H1 (cell line): Measurements from ENCODE around the gene ATP2B1. TPM values are rescaled to one million over a fixed set of nuclear protein-coding genes. Genes with fewer than 3 reads are reported as not detected.

Source experiments
- CTCF ChIA-PET: fragments of 300-600 bp; sonication (Branson Sonifier 250); formaldehyde crosslinking; loops from one replicate; lab custom pipeline; 2021; ENCODE audit not compliant: partially characterized antibody; lab: Charles Lee
- POLR2A ChIA-PET: fragments of 300-600 bp; sonication (Branson Sonifier 250); formaldehyde crosslinking; loops from one replicate; lab custom pipeline; 2021; ENCODE audit warnings: inconsistent platforms; ENCODE audit not compliant: partially characterized antibody; lab: Charles Lee
- DNase-seq, 2 experiments: peaks; one replicate each; pipeline versions ENCODE4 v3.0.0 to v3.0.0-alpha.2; 2010 to 2022; ENCODE audit warnings: low spot score in 2 of 2, low read depth in 1 of 2, mixed read lengths in 1 of 2
- FAIRE-seq: peaks from 2 replicates; lab custom pipeline; 2011; peaks lifted over from hg19 to GRCh38; lab: Jason Lieb, UNC
- H2AFZ ChIP-seq: 2 replicates; pipeline ENCODE4 v1.8.1; 2012; ENCODE audit warnings: low read length, inconsistent platforms
- H2AK5ac ChIP-seq: 2 replicates; pipeline ENCODE4 v1.6.1; 2013; ENCODE audit warnings: low read depth, low read length
- H2BK120ac ChIP-seq: replicated peaks from 2 replicates; pipeline ENCODE3; 2013; ENCODE audit warnings: low read depth, low read length, inconsistent platforms
- H2BK12ac ChIP-seq: 2 replicates; pipeline ENCODE4 v1.6.1; 2013; ENCODE audit warnings: low read depth, low read length
- H2BK15ac ChIP-seq: 2 replicates; pipeline ENCODE4 v1.6.1; 2013; ENCODE audit warnings: low read length
- H2BK20ac ChIP-seq: 2 replicates; pipeline ENCODE4 v1.6.1; 2013; ENCODE audit warnings: low read length
- H2BK5ac ChIP-seq: 2 replicates; pipeline ENCODE4 v1.6.1; 2013; ENCODE audit warnings: low read depth, low read length
- H3K14ac ChIP-seq: 2 replicates; pipeline ENCODE4 v1.6.1; 2013; ENCODE audit warnings: inconsistent platforms; ENCODE audit not compliant: insufficient read length
- H3K18ac ChIP-seq: 2 replicates; pipeline ENCODE4 v1.6.1; 2013; ENCODE audit warnings: low read length; ENCODE audit errors: extremely low read depth
- H3K23ac ChIP-seq: 2 replicates; pipeline ENCODE4 v1.6.1; 2013; ENCODE audit warnings: inconsistent platforms; ENCODE audit not compliant: insufficient read length
- H3K23me2 ChIP-seq: 2 replicates; pipeline ENCODE4 v1.6.1; 2013; ENCODE audit warnings: low read depth, low read length
- H3K27ac ChIP-seq: 2 replicates; pipeline ENCODE4 v1.6.1; 2011; ENCODE audit warnings: low read depth, low read length, inconsistent platforms
- H3K27me3 ChIP-seq, 4 experiments: replicated peaks in 1 of 4; 1 replicate in 1 of 4; 2 replicates in 3 of 4; pipeline versions ENCODE4 v1.6.1 to v1.8.1; 2011 to 2013; ENCODE audit warnings: low read length in 3 of 4, mild to moderate bottlenecking in 3 of 4, inconsistent platforms in 2 of 4, mixed read lengths in 2 of 4, moderate library complexity in 1 of 4; ENCODE audit not compliant: control insufficient read depth in 3 of 4, insufficient read depth in 3 of 4; ENCODE audit errors: extremely low read depth in 1 of 4
- H3K36me3 ChIP-seq, 4 experiments: 2 replicates each; pipeline versions ENCODE4 v1.6.1 to v1.8.1; 2011 to 2013; ENCODE audit warnings: mild to moderate bottlenecking in 4 of 4, low read length in 3 of 4, moderate library complexity in 2 of 4, control low read depth in 1 of 4, inconsistent platforms in 1 of 4; ENCODE audit not compliant: insufficient read depth in 4 of 4, control insufficient read depth in 2 of 4
- H3K4ac ChIP-seq: replicated peaks from 2 replicates; pipeline ENCODE3; 2013; ENCODE audit warnings: low read length, low read depth, mixed read lengths, inconsistent platforms; ENCODE audit not compliant: insufficient read length
- H3K4me1 ChIP-seq, 4 experiments: replicated peaks in 1 of 4; 1 replicate in 1 of 4; 2 replicates in 3 of 4; pipeline versions ENCODE4 v1.6.1 to v1.8.1; 2011 to 2013; ENCODE audit warnings: low read length in 3 of 4, inconsistent platforms in 2 of 4, mixed read lengths in 1 of 4; ENCODE audit not compliant: insufficient read depth in 4 of 4, control insufficient read depth in 3 of 4
- H3K4me2 ChIP-seq, 2 experiments: 2 replicates each; pipeline versions ENCODE4 v1.6.1 to v1.8.1; 2011 to 2013; ENCODE audit warnings: low read depth in 2 of 2, low read length in 2 of 2, control low read depth in 1 of 2, inconsistent platforms in 1 of 2, mild to moderate bottlenecking in 1 of 2; ENCODE audit not compliant: insufficient read depth in 1 of 2
- H3K4me3 ChIP-seq, 4 experiments: fragments of 200-600, 300-600 bp in 1 of 4; sonication (generic), shearing (Covaris generic), sonication (Bioruptor Twin) in 1 of 4; 2 replicates each; pipeline versions ENCODE4 v1.5.1 to v1.8.1; 2011 to 2016; ENCODE audit warnings: low read length in 4 of 4, low read depth in 3 of 4, control low read depth in 2 of 4, inconsistent platforms in 2 of 4, mild to moderate bottlenecking in 2 of 4, mixed read lengths in 1 of 4, moderate library complexity in 1 of 4; ENCODE audit not compliant: insufficient read depth in 2 of 4; ENCODE audit errors: extremely low read depth in 1 of 4
- H3K56ac ChIP-seq: replicated peaks from 2 replicates; pipeline ENCODE3; 2013; ENCODE audit warnings: low read depth, mild to moderate bottlenecking, mixed read lengths, low read length, inconsistent platforms; ENCODE audit not compliant: insufficient read length
- H3K79me1 ChIP-seq: 2 replicates; pipeline ENCODE4 v1.6.1; 2013; ENCODE audit warnings: low read depth, low read length, control low read depth
- H3K79me2 ChIP-seq, 2 experiments: 2 replicates each; pipeline versions ENCODE4 v1.6.1 to v1.8.1; 2012 to 2013; ENCODE audit warnings: low read length in 2 of 2, mild to moderate bottlenecking in 2 of 2, inconsistent platforms in 1 of 2; ENCODE audit not compliant: insufficient read depth in 2 of 2, control insufficient read depth in 1 of 2
- H3K9ac ChIP-seq, 4 experiments: replicated peaks in 1 of 4; 1 replicate in 1 of 4; 2 replicates in 3 of 4; pipeline versions ENCODE4 v1.6.1 to v1.8.1; 2011 to 2013; ENCODE audit warnings: low read depth in 3 of 4, low read length in 3 of 4, control low read depth in 2 of 4, mild to moderate bottlenecking in 2 of 4, moderate library complexity in 2 of 4, inconsistent platforms in 1 of 4; ENCODE audit errors: extremely low read depth in 1 of 4
- H3K9me3 ChIP-seq, 2 experiments: 2 replicates each; pipeline versions ENCODE4 v1.6.1 to v1.8.1; 2012 to 2013; ENCODE audit warnings: mild to moderate bottlenecking in 2 of 2, moderate library complexity in 2 of 2, control low read depth in 1 of 2, inconsistent platforms in 1 of 2, low read depth in 1 of 2, low read length in 1 of 2, mixed read lengths in 1 of 2; ENCODE audit not compliant: insufficient read depth in 2 of 2
- H4K20me1 ChIP-seq, 2 experiments: replicated peaks in 1 of 2; 2 replicates each; pipeline versions ENCODE3 to v1.8.1; 2011 to 2013; ENCODE audit warnings: inconsistent platforms in 2 of 2, low read length in 2 of 2, mild to moderate bottlenecking in 1 of 2; ENCODE audit not compliant: insufficient read depth in 2 of 2, control insufficient read depth in 1 of 2
- H4K5ac ChIP-seq: 2 replicates; pipeline ENCODE4 v1.6.1; 2013; ENCODE audit warnings: low read length, low read depth, mixed read lengths, inconsistent platforms; ENCODE audit not compliant: insufficient read length
- H4K8ac ChIP-seq: 2 replicates; pipeline ENCODE4 v1.8.0; 2013; ENCODE audit warnings: mild to moderate bottlenecking, moderate library complexity, low read length, inconsistent platforms; ENCODE audit not compliant: insufficient read depth; ENCODE audit errors: extremely low read depth
- H4K91ac ChIP-seq: replicated peaks from 2 replicates; pipeline ENCODE3; 2013; ENCODE audit warnings: low read length, mixed read lengths, inconsistent platforms; ENCODE audit not compliant: insufficient read length
- BACH1 ChIP-seq: IDR thresholded peaks from 2 replicates; pipeline ENCODE4 v1.6.1; 2012; ENCODE audit warnings: low read length, improper control_type of control experiment
- EGR1 ChIP-seq: IDR thresholded peaks from 2 replicates; pipeline ENCODE4 v1.6.1; 2011; ENCODE audit warnings: low read depth, low read length, borderline replicate concordance
- MAX ChIP-seq: IDR thresholded peaks from 2 replicates; pipeline ENCODE4 v1.6.1; 2012; ENCODE audit warnings: inconsistent platforms
- PHF8 ChIP-seq: fragments of 200-600 bp; sonication (generic); conservative IDR thresholded peaks from 2 replicates; pipeline ENCODE4 v1.7.1; 2012; ENCODE audit warnings: low read depth, mild to moderate bottlenecking, inconsistent platforms, low read length, moderate library complexity
- POLR2AphosphoS5 ChIP-seq: IDR thresholded peaks from 2 replicates; pipeline ENCODE4 v1.6.1; 2011; ENCODE audit warnings: low read depth, low read length
- SAP30 ChIP-seq: fragments of 300-600 bp; sonication (generic); IDR thresholded peaks from 2 replicates; pipeline ENCODE4 v1.7.1; 2012; ENCODE audit warnings: low read length, moderate library complexity, mild to moderate bottlenecking, inconsistent platforms; ENCODE audit not compliant: insufficient read depth, insufficient replicate concordance
- SIN3A ChIP-seq, 2 experiments: IDR thresholded peaks in 1 of 2; conservative IDR thresholded peaks in 1 of 2; 2 replicates each; pipeline ENCODE4 v1.6.1; 2011 to 2012; ENCODE audit warnings: low read length in 2 of 2, improper control_type of control experiment in 1 of 2, low read depth in 1 of 2, mild to moderate bottlenecking in 1 of 2
- TEAD4 ChIP-seq: IDR thresholded peaks from 2 replicates; pipeline ENCODE4 v1.6.1; 2012; ENCODE audit warnings: low read depth, low read length, inconsistent platforms, mixed read lengths
- YY1 ChIP-seq: IDR thresholded peaks from 2 replicates; pipeline ENCODE4 v1.6.1; 2011; ENCODE audit warnings: low read depth, mild to moderate bottlenecking, low read length
- polyA plus RNA-seq, 7 experiments: library from polyadenylated mRNA; depleted of rRNA in 3 of 7; stranded (reverse) in 5 of 7; unstranded in 2 of 7; fragments of >200 nt in 5 of 7; fragments of 200-250 nt in 2 of 7; gene quantifications; 1 replicate in 5 of 7; 2 replicates in 1 of 7; 4 replicates in 1 of 7; pipeline versions ENCODE4 v1.2.1 to v1.2.3, GENCODE V29; 2011 to 2013; ENCODE audit warnings: missing spikeins in 2 of 7, mixed read lengths in 2 of 7
- total RNA-seq: library from RNA; stranded (reverse); fragmentation: NEBNext Ultra II Directional; extraction: Animal tissue kit (Norgen Biotek cat#: 25700); gene quantifications from 2 replicates; pipeline ENCODE4 v1.2.1, GENCODE V29; 2021

The ATP2B1 gene
- total and polyA plus RNA-seq, 2 of the 8 experiments (the other 6 are each of a cell fraction or from before 2014, with no cell fraction given): 4.3 to 32.0 TPM

- POLR2A ChIA-PET: no interaction called here
- peaks cover 4 to 84% of the 10 kb centered on the region in 2 experiments; a peak in 2 of 4 replicates for H3K79me2 ChIP-seq
These were observed 11.3 kb downstream of the ATP2B1 start for GRCh38 chr12:89697296-89697695.

More at GRCh38 chr12:89697296-89697695, 11.3 kb downstream of the ATP2B1 start:
- TF ChIP-seq PHF8 (no peak), TEAD4 (no peak), BACH1 (no peak), YY1 (no peak), POLR2AphosphoS5 (no peak), MAX (no peak), SAP30 (no peak), EGR1 (no peak), SIN3A (conservative IDR thresholded peaks at IDR 0.05 in 1 of 2, IDR thresholded peaks at IDR 0.05 in 1 of 2; ENCODE audit: low read depth in 1 of 2, low read length in 2 of 2) (no peak)
- TF ChIP-seq, all 59 proteins: peak for 0
- Histone ChIP-seq H3K4ac (no peak overlapping the region), H4K5ac (no peak overlapping the region), H3K4me3 (no peak overlapping the region), H3K27ac (no peak overlapping the region), H3K9me3 (no peaks in the 10 kb centered on the region), H4K91ac (no peak overlapping the region), H2BK120ac (no peak overlapping the region), H3K27me3 (no peaks in the 10 kb centered on the region), H3K14ac (no peak overlapping the region), H2BK5ac (no peak overlapping the region), H4K20me1 (peaks cover 6 to 7% of the 10 kb centered on the region in 2 experiments), H3K79me1 (peaks cover 4% of the 10 kb centered on the region), H2AFZ (no peak overlapping the region), H3K56ac (no peak overlapping the region), H3K9ac (no peak overlapping the region), H3K23ac (no peak overlapping the region), H3K23me2 (no peaks in the 10 kb centered on the region), H4K8ac (no peak overlapping the region), H2AK5ac (no peak overlapping the region), H2BK15ac (no peak overlapping the region), H2BK20ac (no peak overlapping the region), H3K4me2 (no peak overlapping the region), H2BK12ac (no peak overlapping the region), H3K4me1 (no peaks in the 10 kb centered on the region), H3K36me3 (no peaks in the 10 kb centered on the region), H3K18ac (no peak overlapping the region)
- FAIRE-seq (no peak), DNase-seq (no peak)
- CTCF ChIA-PET: interaction anchor here (0.6 to 1.5 kb wide), 5 partner anchors 8 to 291 kb away, joined by 3 read pairs; no protein-coding TSS in a partner anchor
